ENCODE results near the gene COX8A. TPM values are rescaled to one million over a fixed set of nuclear protein-coding genes. Genes with fewer than 3 reads are reported as not detected.
A peak's percentile ranks its signal among the peaks of the same experiment; 100 is the strongest.

COX8A gene
- total and polyA plus RNA-seq, 2 of the 13 experiments (the other 11 are each of a cell fraction or from before 2014, with no cell fraction given), result 202 to 406 TPM

- TF ChIP-seq ARID4A (CRISPR knock-in tag; IDR thresholded peaks at IDR 0.05; ENCODE audit: borderline replicate concordance) (peak; percentile 6; the same call in 1 of the 2 replicates), GABPA (IDR thresholded peaks at IDR 0.05; ENCODE audit: low read depth, low read length) (0 out of 2 replicates have a peak, but pooled peaks have one; percentile 6), GABPA (CRISPR knock-in tag; IDR thresholded peaks at IDR 0.05; ENCODE audit: low read depth) (peak; percentile 58), ZFX (CRISPR knock-in tag; IDR thresholded peaks at IDR 0.05; ENCODE audit: low read depth) (peak; percentile 36; the same call in 1 of the 2 replicates), SAP130 (CRISPR knock-in tag; IDR thresholded peaks at IDR 0.05; ENCODE audit: low read depth) (peak; percentile 51; the same call in 1 of the 2 replicates), ZNF414 (CRISPR knock-in tag; IDR thresholded peaks at IDR 0.05) (0 out of 2 replicates have a peak, but pooled peaks have one; percentile 30), NR2C2 (CRISPR knock-in tag; IDR thresholded peaks at IDR 0.05; ENCODE audit: borderline replicate concordance) (peak; percentile 91)
Measured at GRCh38 chr11:63939397-63939891, 35.0 kb upstream of the COX8A start (continued).

- Histone ChIP-seq H3K27me3 (ENCODE audit: control insufficient read depth in 1 of 2, insufficient read depth in 2 of 2, low read length in 2 of 2) (no peaks in the 10 kb centered on the region; a peak in 1 of 5 replicates), H3K79me2 (ENCODE audit: insufficient read depth, low read length) (peaks cover 41% of the 10 kb centered on the region), H3K9me3 (ENCODE audit: low read length) (no peaks in the 10 kb centered on the region), H3K27ac (ENCODE audit: extremely low read length, insufficient read depth, low read length) (no peak overlapping the region), H3K4me2 (ENCODE audit: low read depth, low read length) (no peak overlapping the region), H2AFZ (ENCODE audit: low read length) (no peak overlapping the region), H3K4me1 (ENCODE audit: insufficient read depth, low read length) (peaks cover 48% of the 10 kb centered on the region), H3K9ac (ENCODE audit: insufficient read depth, low read depth, low read length) (no peak overlapping the region), H4K20me1 (ENCODE audit: insufficient read depth, low read length) (peaks cover 11% of the 10 kb centered on the region; the same call in 1 of the 2 replicates), H3K36me3 (replicated peaks in 1 of 2; ENCODE audit: control insufficient read depth in 1 of 2, insufficient read depth in 2 of 2, low read length in 2 of 2) (no peaks in the 10 kb centered on the region), H3K4me3 (replicated peaks in 1 of 3; ENCODE audit: insufficient read depth in 1 of 3, low read depth in 2 of 3, low read length in 3 of 3) (no peak overlapping the region)
- DNase-seq (ENCODE audit: low spot score) (no peak), ATAC-seq (no peak), FAIRE-seq (no peak)
- BruUV-seq (replicated peaks), result TSS peak; percentile 52
- CTCF ChIA-PET (ENCODE audit: low intra/inter-chr PET ratio, low total read pairs), result no interaction called here
- intact Hi-C loops (cut with micrococcal nuclease; ENCODE audit: unreplicated experiment) (no loop called here), in situ Hi-C loops (cut with HindIII; ENCODE audit: extremely low pct_ligation_motif_present, low pct_unique_long_range_greater_than_20kb) (loop anchor here (10.0 kb wide), 1 partner anchor 106 kb away; the partner anchor contains the start of gene MARK2)
- WGBS (ENCODE audit: low lambda C conversion rate), result 95% methylated on average over 6 of the region's 6 CpGs
- POLR2A ChIA-PET, result no interaction called here
- TF ChIP-seq CHD2 (IDR thresholded peaks at IDR 0.05; ENCODE audit: low read depth, low read length), result no peak
- TF ChIP-seq ATAD3A (CRISPR knock-in tag; IDR thresholded peaks at IDR 0.05), result no peak
- TF ChIP-seq NFE2L1 (CRISPR knock-in tag; IDR thresholded peaks at IDR 0.05; ENCODE audit: borderline replicate concordance), result no peak
- TF ChIP-seq ZNF34 (CRISPR knock-in tag; IDR thresholded peaks at IDR 0.05; ENCODE audit: borderline replicate concordance), result no peak
- no peak for TF ChIP-seq PRDM4 (CRISPR knock-in tag; IDR thresholded peaks at IDR 0.05; ENCODE audit: borderline replicate concordance)
Measured at GRCh38 chr11:63940786-63941185, 33.6 kb upstream of the COX8A start.

Measured in HepG2 (cell line).